HG02885 (cell line): Measurements from ENCODE around the gene CRYBA1.

Source experiments
- ATAC-seq: cut with Tn5 transposase; IDR thresholded peaks from one replicate; pipeline ENCODE4 v1.9.1; 2021; ENCODE audit warnings: mild to moderate bottlenecking; ENCODE audit not compliant: unreplicated experiment, poor library complexity

CRYBA1 gene

GRCh38 chr17:29273924-29274323 is 27.3 kb downstream of the CRYBA1 start:
- ATAC-seq: no peak

- no peak for ATAC-seq
Measured at GRCh38 chr17:29278692-29279091, 32.0 kb downstream of the CRYBA1 start.

GRCh38 chr17:29279397-29280070 is 32.9 kb downstream of the CRYBA1 start:
- no peak for ATAC-seq

GRCh38 chr17:29283496-29283895 is 36.8 kb downstream of the CRYBA1 start:
- ATAC-seq: no peak

- no peak for ATAC-seq
Measured at GRCh38 chr17:29283961-29284360, 37.3 kb downstream of the CRYBA1 start.

- no peak for ATAC-seq
Measured at GRCh38 chr17:29289852-29290251, 43.2 kb downstream of the CRYBA1 start.

GRCh38 chr17:29291163-29291752 is 44.6 kb downstream of the CRYBA1 start:
- no peak for ATAC-seq

- ATAC-seq: peak; percentile 23
Measured at GRCh38 chr17:29292071-29292991, 45.7 kb downstream of the CRYBA1 start.

- ATAC-seq: peak; percentile 30
Measured at GRCh38 chr17:29292992-29293889, 46.6 kb downstream of the CRYBA1 start.

GRCh38 chr17:29293890-29294579 is 47.4 kb downstream of the CRYBA1 start, which contains the start of gene NUFIP2:
Gene NUFIP2 (minus strand): TSS chr17:29294148. CDS start chr17:29294059, 89 bp downstream.
- ATAC-seq: peak; percentile 77

GRCh38 chr17:29294580-29294900 is 47.9 kb downstream of the CRYBA1 start:
- no peak for ATAC-seq

GRCh38 chr17:29295420-29295819 is 48.8 kb downstream of the CRYBA1 start:
- ATAC-seq: no peak

- ATAC-seq: no peak
Measured at GRCh38 chr17:29299031-29299430, 52.4 kb downstream of the CRYBA1 start.

GRCh38 chr17:29303386-29303785 is 56.7 kb downstream of the CRYBA1 start:
- ATAC-seq: no peak
